Memory B cell (primary cell): ENCODE measurements around the gene ASB2.

Experiments
- ATAC-seq: fragments of 150-1000 bp; cut with Tn5 transposase; 2 replicates; pipeline ENCODE4 v1.10.0; 2021; ENCODE audit warnings: low read depth, mild to moderate bottlenecking, moderate library complexity
- DNase-seq, 2 donors: peaks; one replicate each; pipeline ENCODE4 v3.0.0; 2022; ENCODE audit warnings: low spot score in 2 of 2
- H3K27ac Mint-ChIP-seq: one replicate; pipeline ENCODE4 v1.8.0; 2022; ENCODE audit warnings: mild to moderate bottlenecking, moderate library complexity, mixed read lengths
- H3K27me3 Mint-ChIP-seq: one replicate; pipeline ENCODE4 v1.8.0; 2022; ENCODE audit warnings: mixed read lengths
- H3K36me3 Mint-ChIP-seq: one replicate; pipeline ENCODE4 v1.8.0; 2022; ENCODE audit warnings: mild to moderate bottlenecking, mixed read lengths
- H3K4me1 Mint-ChIP-seq: one replicate; pipeline ENCODE4 v1.8.0; 2022; ENCODE audit warnings: mixed read lengths
- H3K4me3 Mint-ChIP-seq: one replicate; pipeline ENCODE4 v1.8.0; 2022; ENCODE audit warnings: mild to moderate bottlenecking, moderate library complexity, mixed read lengths
- H3K9me3 Mint-ChIP-seq: one replicate; pipeline ENCODE4 v1.8.0; 2022; ENCODE audit warnings: mixed read lengths

The ASB2 gene

GRCh38 chr14:93996130-93996695 lies 19.8 kb upstream of the ASB2 start:
- Mint-ChIP-seq H3K4me1 (no peaks in the 10 kb centered on the region), H3K27ac (no peak overlapping the region), H3K4me3 (no peak overlapping the region), H3K9me3 (no peaks in the 10 kb centered on the region), H3K36me3 (no peaks in the 10 kb centered on the region), H3K27me3 (peaks cover 27% of the 10 kb centered on the region)
- DNase-seq (no peak), ATAC-seq (no peak)

DNA sequence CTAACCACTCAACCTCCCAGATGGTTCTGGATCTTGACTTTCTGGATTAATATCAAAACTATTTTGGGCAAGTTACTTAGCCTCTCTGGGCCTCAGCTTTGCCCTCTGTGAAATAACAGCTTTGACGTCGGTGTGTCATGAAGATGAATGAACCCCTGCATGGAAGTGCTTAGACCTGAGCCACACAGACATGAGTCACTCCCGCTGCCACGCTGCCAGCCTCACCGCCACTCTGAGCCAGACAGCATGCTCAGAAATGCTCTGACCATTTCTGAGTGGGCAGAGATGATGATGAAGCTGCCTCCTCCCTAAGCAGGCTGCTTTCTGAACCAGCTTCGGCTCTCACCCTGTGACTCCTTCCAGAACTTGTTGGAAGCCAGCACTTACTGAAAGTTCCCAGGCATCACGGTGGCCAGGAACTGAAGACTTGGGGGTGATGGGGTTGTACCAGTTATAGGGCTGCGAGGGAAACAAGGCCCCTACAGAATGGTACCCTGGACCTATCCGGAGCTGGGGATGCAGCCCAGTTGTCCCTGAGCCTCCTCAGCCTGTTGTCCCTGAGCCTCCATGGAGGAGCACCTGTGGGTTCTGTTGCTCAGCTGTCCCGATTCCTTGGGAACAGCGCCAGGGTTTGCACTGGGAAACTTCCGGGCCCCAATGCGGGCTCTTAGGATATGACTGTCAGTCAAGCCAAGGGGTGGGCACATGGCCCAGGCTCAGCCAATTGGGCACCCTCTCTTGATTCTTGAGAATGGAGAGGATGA lies 18.7 kb upstream of the ASB2 start:
- H3K4me3 Mint-ChIP-seq: no peak overlapping the region
- ATAC-seq: no peak
- no peak overlapping the region for H3K27ac Mint-ChIP-seq
- H3K27me3 Mint-ChIP-seq: peaks cover 26% of the 10 kb centered on the region
- no peaks in the 10 kb centered on the region for H3K9me3 Mint-ChIP-seq
- no peak for DNase-seq
- peaks cover 2% of the 10 kb centered on the region for H3K4me1 Mint-ChIP-seq
- H3K36me3 Mint-ChIP-seq: no peaks in the 10 kb centered on the region

DNA sequence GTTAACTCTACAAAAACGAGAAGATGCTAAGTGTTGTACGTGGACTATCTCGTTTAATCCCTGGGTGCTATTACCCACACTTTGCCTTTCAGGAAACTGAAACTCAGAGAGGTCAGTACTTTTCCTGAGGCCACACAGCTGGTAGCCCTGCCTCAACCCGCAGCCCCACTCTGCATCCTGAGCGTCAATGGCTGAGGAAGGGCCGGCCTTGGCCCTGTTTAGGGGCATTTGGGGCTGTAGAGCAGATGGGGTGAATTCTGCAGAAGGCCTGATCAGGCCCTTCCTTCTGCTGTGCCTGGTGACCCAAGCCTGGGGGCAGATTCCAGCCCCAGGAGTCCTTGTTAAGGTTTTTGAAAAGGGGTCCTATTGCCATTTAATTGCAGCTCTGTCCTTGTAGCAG lies 17.0 kb upstream of the ASB2 start:
- H3K4me1 Mint-ChIP-seq: peaks cover 6% of the 10 kb centered on the region
- H3K4me3 Mint-ChIP-seq: no peak overlapping the region
- ATAC-seq (no peak), DNase-seq (no peak)
- peaks cover 24% of the 10 kb centered on the region for H3K27me3 Mint-ChIP-seq
- H3K36me3 Mint-ChIP-seq: no peaks in the 10 kb centered on the region
- no peak overlapping the region for H3K27ac Mint-ChIP-seq
- no peaks in the 10 kb centered on the region for H3K9me3 Mint-ChIP-seq

DNA sequence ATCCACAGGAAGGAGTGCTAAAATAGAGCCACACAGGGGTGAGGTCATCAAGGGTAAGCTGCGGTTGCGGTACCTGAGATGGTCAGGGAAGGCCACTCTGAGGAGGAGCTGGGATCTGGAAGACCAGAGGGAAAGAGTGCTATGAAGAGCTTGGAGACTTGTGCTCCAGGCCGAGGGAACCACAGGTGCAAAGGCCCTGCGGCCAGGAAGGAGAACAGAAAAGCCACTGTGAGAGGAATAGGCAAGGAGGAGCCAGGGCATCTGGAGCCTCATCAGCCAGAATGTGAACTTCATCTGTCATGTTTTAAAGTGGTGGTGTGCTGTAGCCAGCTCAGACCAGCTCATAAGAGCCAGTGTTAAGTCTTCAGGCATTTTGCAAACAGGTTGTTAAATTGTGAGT lies 15.3 kb upstream of the ASB2 start:
- Mint-ChIP-seq H3K36me3 (no peaks in the 10 kb centered on the region), H3K27me3 (peaks cover 18% of the 10 kb centered on the region), H3K4me1 (peaks cover 6% of the 10 kb centered on the region), H3K4me3 (no peak overlapping the region), H3K9me3 (no peaks in the 10 kb centered on the region), H3K27ac (no peak overlapping the region)
- DNase-seq: no peak
- ATAC-seq: no peak

GRCh38 chr14:93991212-93991611 lies 14.8 kb upstream of the ASB2 start:
- Mint-ChIP-seq H3K4me1 (peaks cover 6% of the 10 kb centered on the region), H3K27me3 (peaks cover 16% of the 10 kb centered on the region), H3K36me3 (no peaks in the 10 kb centered on the region), H3K4me3 (no peak overlapping the region), H3K9me3 (no peaks in the 10 kb centered on the region), H3K27ac (no peak overlapping the region)
- no peak for ATAC-seq
- no peak for DNase-seq

- H3K36me3 Mint-ChIP-seq: no peaks in the 10 kb centered on the region
- peaks cover 6% of the 10 kb centered on the region for H3K4me1 Mint-ChIP-seq
- no peak overlapping the region for H3K27ac Mint-ChIP-seq
- DNase-seq (no peak), ATAC-seq (peak; percentile 80)
- H3K27me3 Mint-ChIP-seq: peaks cover 14% of the 10 kb centered on the region
- no peak overlapping the region for H3K4me3 Mint-ChIP-seq
- no peaks in the 10 kb centered on the region for H3K9me3 Mint-ChIP-seq
Observed at GRCh38 chr14:93989939-93990338, 13.6 kb upstream of the ASB2 start.

DNA sequence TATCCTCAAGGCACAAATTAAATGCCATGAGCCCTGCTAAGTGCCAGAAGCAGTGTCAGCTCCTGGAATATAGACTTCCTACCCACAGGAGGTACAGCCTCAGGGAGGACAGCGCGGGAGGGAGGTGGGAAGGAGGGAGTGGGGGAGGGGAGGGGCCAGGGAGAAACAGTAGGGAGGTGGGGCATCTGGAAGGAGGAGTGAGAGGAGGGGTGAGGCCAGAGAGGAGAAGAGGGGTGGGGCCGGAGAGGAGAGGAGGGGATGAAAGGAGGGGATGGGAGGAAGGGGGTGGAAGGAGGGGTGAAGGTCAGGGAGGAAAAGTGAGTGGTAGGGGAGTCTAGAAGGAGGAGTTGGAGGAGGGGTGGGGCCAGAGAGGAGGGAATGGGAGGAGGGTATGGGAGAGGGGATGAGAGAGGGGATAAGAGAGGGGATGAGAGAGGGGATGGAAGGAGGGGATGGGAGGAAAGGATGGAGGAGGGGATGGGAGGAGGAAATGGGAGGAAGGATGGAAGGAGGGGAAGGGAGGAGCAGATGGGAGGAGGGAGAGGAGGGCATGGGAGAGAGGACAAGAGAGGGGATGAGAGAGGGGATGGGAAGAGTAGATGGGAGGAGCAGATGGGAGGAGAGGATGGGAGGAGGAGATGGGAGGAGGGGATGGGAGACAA lies 11.6 kb upstream of the ASB2 start:
- H3K27ac Mint-ChIP-seq: no peak overlapping the region
- peaks cover 6% of the 10 kb centered on the region for H3K4me1 Mint-ChIP-seq
- ATAC-seq: no peak
- H3K27me3 Mint-ChIP-seq: peaks cover 19% of the 10 kb centered on the region
- no peak for DNase-seq
- no peak overlapping the region for H3K4me3 Mint-ChIP-seq
- no peaks in the 10 kb centered on the region for H3K9me3 Mint-ChIP-seq
- no peaks in the 10 kb centered on the region for H3K36me3 Mint-ChIP-seq

DNA sequence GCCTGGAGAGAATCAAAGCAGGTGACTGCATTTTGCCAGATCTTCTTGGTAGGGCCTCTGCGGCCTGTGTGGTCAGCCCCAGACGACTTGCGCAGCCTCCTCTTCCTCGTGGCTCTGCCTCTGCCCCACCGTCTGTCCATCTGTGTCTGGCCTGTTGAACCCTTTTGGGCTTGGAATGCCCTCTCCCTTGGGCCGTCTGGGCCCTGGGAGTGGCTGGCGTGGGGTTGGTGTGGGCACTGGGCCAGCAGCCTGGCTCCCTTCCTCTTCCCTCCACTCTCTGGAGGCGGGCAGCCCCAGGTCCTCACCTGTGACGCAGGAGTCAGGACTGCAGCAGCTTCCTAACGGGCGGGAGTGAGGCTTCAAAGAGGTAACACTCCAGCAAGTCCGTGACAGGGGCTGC lies 11.0 kb upstream of the ASB2 start:
- Mint-ChIP-seq H3K27ac (no peak overlapping the region), H3K27me3 (peaks cover 20% of the 10 kb centered on the region), H3K4me3 (no peak overlapping the region), H3K36me3 (no peaks in the 10 kb centered on the region), H3K4me1 (peaks cover 6% of the 10 kb centered on the region), H3K9me3 (no peaks in the 10 kb centered on the region)
- no peak for ATAC-seq
- DNase-seq: no peak

DNA sequence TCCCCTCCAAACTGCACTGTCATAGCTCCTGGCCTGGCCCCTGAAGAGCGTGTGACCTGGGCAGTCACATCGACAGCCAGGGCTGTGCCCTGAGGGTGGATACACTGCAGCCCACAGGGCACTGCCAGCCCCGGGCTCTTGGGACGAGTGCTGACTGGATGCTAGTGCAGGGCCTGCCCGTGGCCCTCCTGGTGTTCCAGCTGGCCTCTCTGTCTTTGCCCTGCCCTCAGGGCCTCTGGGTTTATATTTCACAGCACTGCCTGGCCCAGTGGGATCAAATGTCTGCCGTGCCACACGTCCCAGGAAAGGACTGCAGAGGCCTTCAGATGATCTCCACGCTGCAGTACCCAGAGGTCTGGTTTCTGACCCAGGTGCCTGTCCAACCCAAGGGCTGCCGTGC lies 10.6 kb upstream of the ASB2 start:
- DNase-seq (no peak), ATAC-seq (no peak)
- Mint-ChIP-seq H3K9me3 (no peaks in the 10 kb centered on the region), H3K4me1 (peaks cover 6% of the 10 kb centered on the region), H3K4me3 (no peak overlapping the region), H3K27ac (no peak overlapping the region), H3K36me3 (no peaks in the 10 kb centered on the region), H3K27me3 (peaks cover 18% of the 10 kb centered on the region)

DNA sequence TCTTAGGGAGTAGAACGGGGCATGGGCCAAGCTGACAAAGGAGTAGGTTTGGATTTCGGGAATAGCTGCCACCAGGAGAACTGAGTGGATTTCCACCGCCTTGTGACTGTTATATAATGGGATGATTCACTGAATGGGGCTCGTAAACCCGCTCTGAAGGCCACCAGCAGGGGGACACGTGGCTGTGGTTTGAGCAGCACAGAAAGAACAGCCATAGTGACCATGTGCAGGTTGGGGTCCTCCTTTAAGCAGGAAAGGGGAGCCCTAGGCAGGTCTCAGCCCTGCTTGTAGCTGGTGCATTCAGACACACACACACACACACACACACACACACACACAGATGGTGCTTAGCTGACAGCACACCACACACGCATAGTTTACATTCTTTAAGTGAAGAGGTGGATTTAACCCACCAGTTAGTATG lies 8.6 kb upstream of the ASB2 start:
- Mint-ChIP-seq H3K9me3 (no peaks in the 10 kb centered on the region), H3K4me3 (no peak overlapping the region), H3K27ac (no peak overlapping the region), H3K4me1 (peaks cover 3% of the 10 kb centered on the region), H3K36me3 (no peaks in the 10 kb centered on the region), H3K27me3 (peaks cover 21% of the 10 kb centered on the region)
- no peak for DNase-seq
- no peak for ATAC-seq

GRCh38 chr14:93984070-93984469 lies 7.7 kb upstream of the ASB2 start:
- Mint-ChIP-seq H3K4me3 (no peak overlapping the region), H3K27me3 (peaks cover 18% of the 10 kb centered on the region), H3K27ac (no peak overlapping the region), H3K36me3 (no peaks in the 10 kb centered on the region), H3K4me1 (no peaks in the 10 kb centered on the region), H3K9me3 (no peaks in the 10 kb centered on the region)
- ATAC-seq (no peak), DNase-seq (no peak)

DNA sequence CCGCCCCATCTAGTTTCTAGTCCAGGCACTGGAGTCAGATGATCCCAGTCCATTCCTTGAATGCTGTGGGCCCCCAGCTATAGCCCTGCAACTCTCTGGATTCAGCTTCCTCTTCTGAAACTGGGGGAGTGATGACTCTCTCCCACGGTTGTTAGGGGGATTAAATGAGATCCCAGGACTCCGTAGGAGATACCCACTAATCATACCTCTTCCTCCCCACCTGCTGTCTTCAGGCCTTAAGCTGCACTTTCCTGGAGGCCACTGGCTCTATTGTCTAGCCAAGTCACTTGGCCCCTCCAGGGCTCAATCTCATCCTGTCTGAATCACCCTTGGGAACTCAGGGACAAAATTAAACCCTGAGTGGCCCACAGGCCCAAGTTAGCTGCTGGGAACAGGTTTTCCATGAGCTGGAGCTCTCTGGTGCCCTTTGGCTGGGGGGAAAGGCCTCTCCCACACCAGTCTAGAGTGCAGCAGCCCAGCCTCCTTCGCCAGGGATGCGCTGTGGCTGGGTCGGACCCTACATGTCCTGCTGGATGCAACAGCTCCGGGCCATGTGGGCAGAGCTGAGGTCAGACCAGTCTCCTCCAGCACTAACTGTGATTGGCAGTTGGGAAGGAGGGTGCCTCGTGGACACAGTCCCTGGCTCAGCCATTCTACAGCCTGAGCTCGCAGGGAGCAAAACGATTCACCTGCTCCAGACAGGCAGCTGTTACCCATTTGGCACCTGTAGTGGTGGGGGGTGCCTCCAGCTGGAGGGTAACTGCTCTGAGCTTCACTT lies 6.0 kb upstream of the ASB2 start:
- ATAC-seq (no peak), DNase-seq (no peak)
- Mint-ChIP-seq H3K36me3 (no peaks in the 10 kb centered on the region), H3K27ac (no peak overlapping the region), H3K27me3 (peaks cover 18% of the 10 kb centered on the region), H3K4me1 (peaks cover 6% of the 10 kb centered on the region), H3K9me3 (peaks cover 1% of the 10 kb centered on the region), H3K4me3 (no peak overlapping the region)

- ATAC-seq (no peak), DNase-seq (no peak)
- H3K27me3 Mint-ChIP-seq: peaks cover 22% of the 10 kb centered on the region
- no peak overlapping the region for H3K4me3 Mint-ChIP-seq
- H3K4me1 Mint-ChIP-seq: peaks cover 10% of the 10 kb centered on the region
- peaks cover 4% of the 10 kb centered on the region for H3K9me3 Mint-ChIP-seq
- peaks cover 3% of the 10 kb centered on the region for H3K36me3 Mint-ChIP-seq
- H3K27ac Mint-ChIP-seq: no peak overlapping the region
Observed at GRCh38 chr14:93981316-93982229, 5.2 kb upstream of the ASB2 start.
